Fibroblast of lung (primary cell): Measurements from ENCODE around the gene PHLDA2.

Source experiments
- EZH2 ChIP-seq: IDR thresholded peaks from 2 replicates; pipeline ENCODE4 v1.5.1; 2012; ENCODE audit warnings: low read length, control low read depth, mild to moderate bottlenecking; ENCODE audit errors: missing control alignments
- TF ChIP-seq, protein P1 (sequence below), 2 donors: IDR thresholded peaks in 1 of 2; conservative IDR thresholded peaks in 1 of 2; 1 replicate in 1 of 2; 2 replicates in 1 of 2; pipeline ENCODE4 v1.5.1; 2011 to 2012; ENCODE audit warnings: low read length in 2 of 2, control low read depth in 1 of 2, inconsistent platforms in 1 of 2, low read depth in 1 of 2, mild to moderate bottlenecking in 1 of 2

DNA sequence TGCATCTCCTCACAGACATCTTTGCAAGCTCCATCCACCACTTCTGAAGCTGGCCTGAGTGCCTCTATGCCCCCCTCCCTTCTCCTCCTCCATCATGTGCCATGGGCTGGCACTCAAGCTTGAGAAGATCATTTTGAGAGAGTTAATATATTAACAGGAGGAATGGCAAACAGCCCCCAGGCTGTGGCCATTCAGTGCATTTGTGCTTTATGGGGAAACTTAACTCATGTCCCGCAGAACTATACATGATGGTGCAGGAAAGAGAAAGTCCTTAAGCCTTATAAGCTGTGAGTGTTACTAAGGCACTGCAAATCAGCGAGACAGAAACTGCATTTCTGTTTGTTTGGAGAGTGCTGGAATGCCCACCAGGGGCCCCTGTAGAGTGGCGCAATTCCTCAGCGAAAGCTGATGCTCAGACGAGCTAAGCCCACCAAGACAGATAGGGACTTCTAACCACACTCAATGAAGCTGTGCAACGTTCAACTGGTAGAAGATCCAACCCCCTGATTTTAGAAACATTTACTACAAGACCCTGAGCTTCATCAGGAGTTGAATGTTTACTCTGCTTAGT lies 26.8 kb upstream of the PHLDA2 start:
- TF ChIP-seq, protein P1, sequence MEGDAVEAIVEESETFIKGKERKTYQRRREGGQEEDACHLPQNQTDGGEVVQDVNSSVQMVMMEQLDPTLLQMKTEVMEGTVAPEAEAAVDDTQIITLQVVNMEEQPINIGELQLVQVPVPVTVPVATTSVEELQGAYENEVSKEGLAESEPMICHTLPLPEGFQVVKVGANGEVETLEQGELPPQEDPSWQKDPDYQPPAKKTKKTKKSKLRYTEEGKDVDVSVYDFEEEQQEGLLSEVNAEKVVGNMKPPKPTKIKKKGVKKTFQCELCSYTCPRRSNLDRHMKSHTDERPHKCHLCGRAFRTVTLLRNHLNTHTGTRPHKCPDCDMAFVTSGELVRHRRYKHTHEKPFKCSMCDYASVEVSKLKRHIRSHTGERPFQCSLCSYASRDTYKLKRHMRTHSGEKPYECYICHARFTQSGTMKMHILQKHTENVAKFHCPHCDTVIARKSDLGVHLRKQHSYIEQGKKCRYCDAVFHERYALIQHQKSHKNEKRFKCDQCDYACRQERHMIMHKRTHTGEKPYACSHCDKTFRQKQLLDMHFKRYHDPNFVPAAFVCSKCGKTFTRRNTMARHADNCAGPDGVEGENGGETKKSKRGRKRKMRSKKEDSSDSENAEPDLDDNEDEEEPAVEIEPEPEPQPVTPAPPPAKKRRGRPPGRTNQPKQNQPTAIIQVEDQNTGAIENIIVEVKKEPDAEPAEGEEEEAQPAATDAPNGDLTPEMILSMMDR (conservative IDR thresholded peaks at IDR 0.05 in 1 of 2, IDR thresholded peaks at IDR 0.05 in 1 of 2; ENCODE audit: low read depth in 1 of 2, low read length in 2 of 2) = no peak
- no peak for TF ChIP-seq EZH2
